H1 (cell line): ENCODE data around the gene NUP42. TPM values are rescaled to one million over a fixed set of nuclear protein-coding genes. Genes with fewer than 3 reads are reported as not detected.

Experiments
- CTCF ChIA-PET: fragments of 300-600 bp; sonication (Branson Sonifier 250); formaldehyde crosslinking; loops from one replicate; lab custom pipeline; 2021; ENCODE audit not compliant: partially characterized antibody; lab: Charles Lee
- POLR2A ChIA-PET: fragments of 300-600 bp; sonication (Branson Sonifier 250); formaldehyde crosslinking; loops from one replicate; lab custom pipeline; 2021; ENCODE audit warnings: inconsistent platforms; ENCODE audit not compliant: partially characterized antibody; lab: Charles Lee
- DNase-seq, 2 experiments: peaks; one replicate each; pipeline versions ENCODE4 v3.0.0 to v3.0.0-alpha.2; 2010 to 2022; ENCODE audit warnings: low spot score in 2 of 2, low read depth in 1 of 2, mixed read lengths in 1 of 2
- FAIRE-seq: peaks from 2 replicates; lab custom pipeline; 2011; peaks lifted over from hg19 to GRCh38; lab: Jason Lieb, UNC
- H2AFZ ChIP-seq: 2 replicates; pipeline ENCODE4 v1.8.1; 2012; ENCODE audit warnings: low read length, inconsistent platforms
- H2AK5ac ChIP-seq: 2 replicates; pipeline ENCODE4 v1.6.1; 2013; ENCODE audit warnings: low read depth, low read length
- H2BK120ac ChIP-seq: replicated peaks from 2 replicates; pipeline ENCODE3; 2013; ENCODE audit warnings: low read depth, low read length, inconsistent platforms
- H2BK12ac ChIP-seq: 2 replicates; pipeline ENCODE4 v1.6.1; 2013; ENCODE audit warnings: low read depth, low read length
- H2BK15ac ChIP-seq: 2 replicates; pipeline ENCODE4 v1.6.1; 2013; ENCODE audit warnings: low read length
- H2BK20ac ChIP-seq: 2 replicates; pipeline ENCODE4 v1.6.1; 2013; ENCODE audit warnings: low read length
- H2BK5ac ChIP-seq: 2 replicates; pipeline ENCODE4 v1.6.1; 2013; ENCODE audit warnings: low read depth, low read length
- H3K14ac ChIP-seq: 2 replicates; pipeline ENCODE4 v1.6.1; 2013; ENCODE audit warnings: inconsistent platforms; ENCODE audit not compliant: insufficient read length
- H3K18ac ChIP-seq: 2 replicates; pipeline ENCODE4 v1.6.1; 2013; ENCODE audit warnings: low read length; ENCODE audit errors: extremely low read depth
- H3K23ac ChIP-seq: 2 replicates; pipeline ENCODE4 v1.6.1; 2013; ENCODE audit warnings: inconsistent platforms; ENCODE audit not compliant: insufficient read length
- H3K23me2 ChIP-seq: 2 replicates; pipeline ENCODE4 v1.6.1; 2013; ENCODE audit warnings: low read depth, low read length
- H3K27ac ChIP-seq: 2 replicates; pipeline ENCODE4 v1.6.1; 2011; ENCODE audit warnings: low read depth, low read length, inconsistent platforms
- H3K27me3 ChIP-seq, 4 experiments: replicated peaks in 1 of 4; 1 replicate in 1 of 4; 2 replicates in 3 of 4; pipeline versions ENCODE4 v1.6.1 to v1.8.1; 2011 to 2013; ENCODE audit warnings: low read length in 3 of 4, mild to moderate bottlenecking in 3 of 4, inconsistent platforms in 2 of 4, mixed read lengths in 2 of 4, moderate library complexity in 1 of 4; ENCODE audit not compliant: control insufficient read depth in 3 of 4, insufficient read depth in 3 of 4; ENCODE audit errors: extremely low read depth in 1 of 4
- H3K36me3 ChIP-seq, 4 experiments: 2 replicates each; pipeline versions ENCODE4 v1.6.1 to v1.8.1; 2011 to 2013; ENCODE audit warnings: mild to moderate bottlenecking in 4 of 4, low read length in 3 of 4, moderate library complexity in 2 of 4, control low read depth in 1 of 4, inconsistent platforms in 1 of 4; ENCODE audit not compliant: insufficient read depth in 4 of 4, control insufficient read depth in 2 of 4
- H3K4ac ChIP-seq: replicated peaks from 2 replicates; pipeline ENCODE3; 2013; ENCODE audit warnings: low read length, low read depth, mixed read lengths, inconsistent platforms; ENCODE audit not compliant: insufficient read length
- H3K4me1 ChIP-seq, 4 experiments: replicated peaks in 1 of 4; 1 replicate in 1 of 4; 2 replicates in 3 of 4; pipeline versions ENCODE4 v1.6.1 to v1.8.1; 2011 to 2013; ENCODE audit warnings: low read length in 3 of 4, inconsistent platforms in 2 of 4, mixed read lengths in 1 of 4; ENCODE audit not compliant: insufficient read depth in 4 of 4, control insufficient read depth in 3 of 4
- H3K4me2 ChIP-seq, 2 experiments: 2 replicates each; pipeline versions ENCODE4 v1.6.1 to v1.8.1; 2011 to 2013; ENCODE audit warnings: low read depth in 2 of 2, low read length in 2 of 2, control low read depth in 1 of 2, inconsistent platforms in 1 of 2, mild to moderate bottlenecking in 1 of 2; ENCODE audit not compliant: insufficient read depth in 1 of 2
- H3K4me3 ChIP-seq, 4 experiments: fragments of 200-600, 300-600 bp in 1 of 4; sonication (generic), shearing (Covaris generic), sonication (Bioruptor Twin) in 1 of 4; 2 replicates each; pipeline versions ENCODE4 v1.5.1 to v1.8.1; 2011 to 2016; ENCODE audit warnings: low read length in 4 of 4, low read depth in 3 of 4, control low read depth in 2 of 4, inconsistent platforms in 2 of 4, mild to moderate bottlenecking in 2 of 4, mixed read lengths in 1 of 4, moderate library complexity in 1 of 4; ENCODE audit not compliant: insufficient read depth in 2 of 4; ENCODE audit errors: extremely low read depth in 1 of 4
- H3K56ac ChIP-seq: replicated peaks from 2 replicates; pipeline ENCODE3; 2013; ENCODE audit warnings: low read depth, mild to moderate bottlenecking, mixed read lengths, low read length, inconsistent platforms; ENCODE audit not compliant: insufficient read length
- H3K79me1 ChIP-seq: 2 replicates; pipeline ENCODE4 v1.6.1; 2013; ENCODE audit warnings: low read depth, low read length, control low read depth
- H3K79me2 ChIP-seq, 2 experiments: 2 replicates each; pipeline versions ENCODE4 v1.6.1 to v1.8.1; 2012 to 2013; ENCODE audit warnings: low read length in 2 of 2, mild to moderate bottlenecking in 2 of 2, inconsistent platforms in 1 of 2; ENCODE audit not compliant: insufficient read depth in 2 of 2, control insufficient read depth in 1 of 2
- H3K9ac ChIP-seq, 4 experiments: replicated peaks in 1 of 4; 1 replicate in 1 of 4; 2 replicates in 3 of 4; pipeline versions ENCODE4 v1.6.1 to v1.8.1; 2011 to 2013; ENCODE audit warnings: low read depth in 3 of 4, low read length in 3 of 4, control low read depth in 2 of 4, mild to moderate bottlenecking in 2 of 4, moderate library complexity in 2 of 4, inconsistent platforms in 1 of 4; ENCODE audit errors: extremely low read depth in 1 of 4
- H3K9me3 ChIP-seq, 2 experiments: 2 replicates each; pipeline versions ENCODE4 v1.6.1 to v1.8.1; 2012 to 2013; ENCODE audit warnings: mild to moderate bottlenecking in 2 of 2, moderate library complexity in 2 of 2, control low read depth in 1 of 2, inconsistent platforms in 1 of 2, low read depth in 1 of 2, low read length in 1 of 2, mixed read lengths in 1 of 2; ENCODE audit not compliant: insufficient read depth in 2 of 2
- H4K20me1 ChIP-seq, 2 experiments: replicated peaks in 1 of 2; 2 replicates each; pipeline versions ENCODE3 to v1.8.1; 2011 to 2013; ENCODE audit warnings: inconsistent platforms in 2 of 2, low read length in 2 of 2, mild to moderate bottlenecking in 1 of 2; ENCODE audit not compliant: insufficient read depth in 2 of 2, control insufficient read depth in 1 of 2
- H4K5ac ChIP-seq: 2 replicates; pipeline ENCODE4 v1.6.1; 2013; ENCODE audit warnings: low read length, low read depth, mixed read lengths, inconsistent platforms; ENCODE audit not compliant: insufficient read length
- H4K8ac ChIP-seq: 2 replicates; pipeline ENCODE4 v1.8.0; 2013; ENCODE audit warnings: mild to moderate bottlenecking, moderate library complexity, low read length, inconsistent platforms; ENCODE audit not compliant: insufficient read depth; ENCODE audit errors: extremely low read depth
- H4K91ac ChIP-seq: replicated peaks from 2 replicates; pipeline ENCODE3; 2013; ENCODE audit warnings: low read length, mixed read lengths, inconsistent platforms; ENCODE audit not compliant: insufficient read length
- CHD2 ChIP-seq: IDR thresholded peaks from 2 replicates; pipeline ENCODE4 v1.6.1; 2012; ENCODE audit warnings: low read length, improper control_type of control experiment
- CREB1 ChIP-seq: IDR thresholded peaks from 2 replicates; pipeline ENCODE4 v1.6.1; 2012; ENCODE audit warnings: inconsistent platforms
- CTBP2 ChIP-seq: IDR thresholded peaks from 2 replicates; pipeline ENCODE4 v1.7.0; 2011; ENCODE audit warnings: borderline replicate concordance, mild to moderate bottlenecking, moderate library complexity, mixed read lengths, low read length; ENCODE audit not compliant: insufficient read depth, insufficient read length
- GABPA ChIP-seq: IDR thresholded peaks from 2 replicates; pipeline ENCODE4 v1.6.1; 2011; ENCODE audit warnings: mild to moderate bottlenecking, low read length, moderate library complexity, borderline replicate concordance; ENCODE audit not compliant: insufficient read depth
- PHF8 ChIP-seq: fragments of 200-600 bp; sonication (generic); conservative IDR thresholded peaks from 2 replicates; pipeline ENCODE4 v1.7.1; 2012; ENCODE audit warnings: low read depth, mild to moderate bottlenecking, inconsistent platforms, low read length, moderate library complexity
- SIN3A ChIP-seq, 2 experiments: IDR thresholded peaks in 1 of 2; conservative IDR thresholded peaks in 1 of 2; 2 replicates each; pipeline ENCODE4 v1.6.1; 2011 to 2012; ENCODE audit warnings: low read length in 2 of 2, improper control_type of control experiment in 1 of 2, low read depth in 1 of 2, mild to moderate bottlenecking in 1 of 2
- SIX5 ChIP-seq: IDR thresholded peaks from 2 replicates; pipeline ENCODE4 v1.6.1; 2011; ENCODE audit warnings: mild to moderate bottlenecking, low read depth, low read length
- SP2 ChIP-seq: IDR thresholded peaks from 2 replicates; pipeline ENCODE4 v1.6.1; 2012; ENCODE audit warnings: mild to moderate bottlenecking, low read length, inconsistent platforms
- TAF1 ChIP-seq: IDR thresholded peaks from 2 replicates; pipeline ENCODE4 v1.6.1; 2011; ENCODE audit warnings: mild to moderate bottlenecking, low read depth, low read length
- WGBS, 2 experiments: shearing (Covaris generic) in 1 of 2; methylation state at CpG; one replicate each; pipeline versions ENCODE4 v1.1.6 to v1.1.7; 2013 to 2015; ENCODE audit warnings: low lambda C conversion rate in 2 of 2, mixed read lengths in 2 of 2, inconsistent platforms in 1 of 2, low coverage in 1 of 2, missing lambda C conversion rate in 1 of 2; ENCODE audit not compliant: insufficient replicate concordance in 2 of 2, insufficient coverage in 1 of 2, insufficient read length in 1 of 2; ENCODE audit errors: extremely low coverage in 1 of 2, missing lambda C conversion rate in 1 of 2; 5-methylcytosine and 5-hydroxymethylcytosine counted together
- polyA plus RNA-seq, 7 experiments: library from polyadenylated mRNA; depleted of rRNA in 3 of 7; stranded (reverse) in 5 of 7; unstranded in 2 of 7; fragments of >200 nt in 5 of 7; fragments of 200-250 nt in 2 of 7; gene quantifications; 1 replicate in 5 of 7; 2 replicates in 1 of 7; 4 replicates in 1 of 7; pipeline versions ENCODE4 v1.2.1 to v1.2.3, GENCODE V29; 2011 to 2013; ENCODE audit warnings: missing spikeins in 2 of 7, mixed read lengths in 2 of 7
- total RNA-seq: library from RNA; stranded (reverse); fragmentation: NEBNext Ultra II Directional; extraction: Animal tissue kit (Norgen Biotek cat#: 25700); gene quantifications from 2 replicates; pipeline ENCODE4 v1.2.1, GENCODE V29; 2021

The NUP42 gene
- total and polyA plus RNA-seq, 2 of the 8 experiments (the other 6 are each of a cell fraction or from before 2014, with no cell fraction given) = 31.8 to 41.2 TPM

DNA sequence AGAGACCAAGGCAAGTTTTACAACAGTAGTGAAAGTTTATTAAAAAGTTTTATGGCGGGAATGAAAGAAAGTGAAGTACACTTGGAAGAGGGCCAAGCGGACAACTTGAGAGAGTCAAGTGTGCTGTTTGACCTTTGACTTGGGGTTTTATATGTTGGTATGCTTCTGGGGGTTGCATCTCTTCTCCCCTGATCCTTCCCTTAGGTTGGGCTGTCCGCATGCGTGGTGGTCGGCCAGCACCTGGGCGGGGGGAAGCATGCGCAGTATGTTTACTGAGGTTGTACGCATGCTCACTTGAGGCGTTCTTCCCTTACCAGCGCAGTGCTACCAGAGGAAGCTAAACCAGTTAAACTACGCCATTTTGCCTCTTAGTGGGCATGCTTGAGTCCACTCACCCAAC, 31.9 kb downstream of the NUP42 start:
- Histone ChIP-seq H3K79me1 (no peaks in the 10 kb centered on the region), H3K23ac (no peak overlapping the region)
- CTCF ChIA-PET = interaction anchor here (1.3 to 1.7 kb wide), 3 partner anchors 10 to 114 kb away, joined by 3 to 6 read pairs (median 6); no protein-coding TSS in a partner anchor
- TF ChIP-seq SIX5 (no peak), SIN3A (conservative IDR thresholded peaks at IDR 0.05 in 1 of 2, IDR thresholded peaks at IDR 0.05 in 1 of 2; ENCODE audit: low read depth in 1 of 2, low read length in 2 of 2) (no peak), CTBP2 (no peak), CREB1 (no peak), PHF8 (no peak), GABPA (no peak), SP2 (no peak), CHD2 (no peak), TAF1 (no peak)

More for the DNA sequence above, 31.9 kb downstream of the NUP42 start:
- no peak overlapping the region for H3K27ac ChIP-seq
- H3K14ac ChIP-seq = no peak overlapping the region
- H4K20me1 ChIP-seq = no peaks in the 10 kb centered on the region
- H2AK5ac ChIP-seq = no peak overlapping the region
- no peak for FAIRE-seq
- POLR2A ChIA-PET = interaction anchor here (0.6 to 2.0 kb wide), 4 partner anchors 9 to 640 kb away, joined by 3 to 5 read pairs (median 4); no protein-coding TSS in a partner anchor
- no peaks in the 10 kb centered on the region for H3K9me3 ChIP-seq
- H3K79me2 ChIP-seq = no peaks in the 10 kb centered on the region
- H4K8ac ChIP-seq = no peak overlapping the region
- H3K4ac ChIP-seq = no peak overlapping the region
- H4K91ac ChIP-seq = no peak overlapping the region
- no peak for DNase-seq
- H3K36me3 ChIP-seq = no peaks in the 10 kb centered on the region
- no peaks in the 10 kb centered on the region; a peak in 2 of 7 replicates for H3K27me3 ChIP-seq
- H2BK120ac ChIP-seq = no peak overlapping the region
- peaks cover 0 to 3% (median 0%) of the 10 kb centered on the region in 4 experiments; a peak in 3 of 7 replicates for H3K4me1 ChIP-seq
- H3K4me3 ChIP-seq = no peak overlapping the region
- H3K56ac ChIP-seq = no peak overlapping the region
- H2AFZ ChIP-seq = no peak overlapping the region
- no peak overlapping the region for H2BK20ac ChIP-seq
- H3K18ac ChIP-seq = no peak overlapping the region
- no peak overlapping the region for H4K5ac ChIP-seq
- H2BK15ac ChIP-seq = no peak overlapping the region
- no peak overlapping the region for H2BK5ac ChIP-seq
- no peak overlapping the region for H3K4me2 ChIP-seq
- no peak overlapping the region for H2BK12ac ChIP-seq
- H3K9ac ChIP-seq = no peak overlapping the region
- no peaks in the 10 kb centered on the region for H3K23me2 ChIP-seq
- 80 to 94% methylated on average over 1 to 11 of the region's 11 CpGs for WGBS, 2 experiments
